ENCODE results near the gene BTN2A1. TPM values are rescaled to one million over a fixed set of nuclear protein-coding genes. Genes with fewer than 3 reads are reported as not detected.

Gene BTN2A1
- total and polyA plus RNA-seq, 9 of the 15 experiments (the other 6 are each of a cell fraction or from before 2014, with no cell fraction given) = 6.7 to 22.1 (median 16.4) TPM

- H2AFZ ChIP-seq (ENCODE audit: low read depth, low read length) = peak overlapping the region; percentile 53
- H3K9me3 ChIP-seq (replicated peaks; ENCODE audit: control insufficient read depth, insufficient read depth, low read depth, low read length) = 0 out of 2 replicates have a peak, but pooled peaks cover 6% of the 10 kb centered on the region
- intact Hi-C loops (cut with micrococcal nuclease) = no loop called here
- BruUV-seq (replicated peaks) = no TSS peak
- TF ChIP-seq RFX1 (IDR thresholded peaks at IDR 0.05) (0 out of 2 replicates have a peak, but pooled peaks have one; percentile 5), NFIC (IDR thresholded peaks at IDR 0.05) (peak; percentile 70), ZNF316 (IDR thresholded peaks at IDR 0.05) (peak; percentile 17; the same call in 1 of the 2 replicates), BRD4 (IDR thresholded peaks at IDR 0.05) (0 out of 2 replicates have a peak, but pooled peaks have one; percentile 42), CHD4 (IDR thresholded peaks at IDR 0.05; ENCODE audit: insufficient read depth, insufficient replicate concordance, low read depth, low read length, poor library complexity, severe bottlenecking) (peak; percentile 10), IRF1 (CRISPR knock-in tag; IDR thresholded peaks at IDR 0.05; ENCODE audit: borderline replicate concordance) (no peak)
- peak overlapping the region; percentile 40; the same call in 1 of the 2 replicates for H3K4me2 ChIP-seq (ENCODE audit: insufficient read depth, low read length)
- H3K4me3 ChIP-seq = no peak overlapping the region
- H4K20me1 ChIP-seq (replicated peaks; ENCODE audit: control insufficient read depth, insufficient read depth, low read length) = no peaks in the 10 kb centered on the region
- peak overlapping the region in 1 of 2 experiments; percentile 20; a peak in 2 of 4 replicates for H3K9ac ChIP-seq (ENCODE audit: insufficient read depth in 1 of 2, low read depth in 2 of 2, low read length in 2 of 2)
- H3K27ac ChIP-seq (ENCODE audit: extremely low read depth, low read depth, low read length) = peak overlapping the region; percentile 55
- H3K4me1 ChIP-seq (replicated peaks in 1 of 2; ENCODE audit: control insufficient read depth in 2 of 2, insufficient read depth in 2 of 2, low read length in 2 of 2) = peaks cover 32 to 56% of the 10 kb centered on the region in 2 experiments
- FAIRE-seq (no peak), DNase-seq (ENCODE audit: extremely low read depth in 1 of 4, low spot score in 3 of 4) (peak in 1 of 4 experiments; percentile 58), ATAC-seq (no peak)
- WGBS (ENCODE audit: insufficient coverage, low coverage, missing lambda C conversion rate) = 0% methylated on average over 1 of the region's 1 CpG
- POLR2A ChIA-PET = interaction anchor here (1.1 to 1.7 kb wide), 2 partner anchors 13 to 15 kb away, joined by 3 to 5 read pairs; no protein-coding TSS in a partner anchor
- H3K36me3 ChIP-seq (ENCODE audit: control insufficient read depth, insufficient read depth, low read length) = no peaks in the 10 kb centered on the region
- no peaks in the 10 kb centered on the region for H3K27me3 ChIP-seq (ENCODE audit: control insufficient read depth in 2 of 2, insufficient read depth in 2 of 2, low read length in 2 of 2)
- in situ Hi-C loops (cut with MboI) = no loop called here
- no peaks in the 10 kb centered on the region for H3K9me1 ChIP-seq (ENCODE audit: control insufficient read depth, insufficient read depth, low read length)
- CTCF ChIA-PET (ENCODE audit: low intra/inter-chr PET ratio) = no interaction called here
- H3K79me2 ChIP-seq (ENCODE audit: control insufficient read depth, insufficient read depth, low read length) = no peaks in the 10 kb centered on the region
Observed at GRCh38 chr6:26477426-26477825, 19.7 kb downstream of the BTN2A1 start.
